Astrocyte (in vitro differentiated cells and primary cell): Measurements from ENCODE around the gene IGSF23. TPM values are rescaled to one million over a fixed set of nuclear protein-coding genes. Genes with fewer than 3 reads are reported as not detected.

Experiments
- DNase-seq: peaks from one replicate; pipeline ENCODE4 v3.0.0-alpha.2; 2010; ENCODE audit warnings: low read depth
- FAIRE-seq: peaks from 2 replicates; lab custom pipeline; 2011; peaks lifted over from hg19 to GRCh38; lab: Jason Lieb, UNC
- H2AFZ ChIP-seq: 2 replicates; pipeline ENCODE4 v1.6.0; 2012; ENCODE audit warnings: low read depth, low read length, inconsistent platforms
- H3K27ac ChIP-seq: 2 replicates; pipeline ENCODE4 v1.5.1; 2011; ENCODE audit warnings: low read depth, low read length, inconsistent platforms
- H3K27me3 ChIP-seq: 2 replicates; pipeline ENCODE4 v1.6.0; 2011; ENCODE audit warnings: low read length, inconsistent platforms; ENCODE audit not compliant: insufficient read depth
- H3K36me3 ChIP-seq: 2 replicates; pipeline ENCODE4 v1.5.1; 2011; ENCODE audit warnings: low read length, inconsistent platforms; ENCODE audit not compliant: insufficient read depth
- H3K4me1 ChIP-seq: 2 replicates; pipeline ENCODE4 v1.5.1; 2011; ENCODE audit warnings: low read length, inconsistent platforms; ENCODE audit not compliant: insufficient read depth
- H3K4me2 ChIP-seq: 2 replicates; pipeline ENCODE4 v1.6.0; 2012; ENCODE audit warnings: low read length, inconsistent platforms
- H3K4me3 ChIP-seq: 2 replicates; pipeline ENCODE4 v1.5.1; 2011; ENCODE audit warnings: low read depth, mild to moderate bottlenecking, low read length, inconsistent platforms; ENCODE audit not compliant: insufficient read depth
- H3K79me2 ChIP-seq: 2 replicates; pipeline ENCODE4 v1.6.0; 2012; ENCODE audit warnings: mild to moderate bottlenecking, low read length, inconsistent platforms; ENCODE audit not compliant: insufficient read depth
- H3K9ac ChIP-seq: 2 replicates; pipeline ENCODE4 v1.6.0; 2012; ENCODE audit warnings: mild to moderate bottlenecking, low read length, inconsistent platforms
- H3K9me3 ChIP-seq: 2 replicates; pipeline ENCODE4 v1.5.1; 2012; ENCODE audit warnings: low read depth, mild to moderate bottlenecking, low read length, inconsistent platforms; ENCODE audit not compliant: insufficient read depth
- H4K20me1 ChIP-seq: 2 replicates; pipeline ENCODE4 v1.6.0; 2012; ENCODE audit warnings: low read length, inconsistent platforms; ENCODE audit not compliant: insufficient read depth
- H3K27ac Mint-ChIP-seq: one replicate; pipeline ENCODE4 v1.8.0; 2021; ENCODE audit warnings: mild to moderate bottlenecking, mixed read lengths; ENCODE audit not compliant: unreplicated experiment
- H3K27me3 Mint-ChIP-seq: one replicate; pipeline ENCODE4 v1.8.0; 2021; ENCODE audit warnings: low read depth, mixed read lengths; ENCODE audit not compliant: unreplicated experiment
- H3K36me3 Mint-ChIP-seq: one replicate; pipeline ENCODE4 v1.8.0; 2021; ENCODE audit warnings: low read depth, mixed read lengths; ENCODE audit not compliant: unreplicated experiment
- H3K4me1 Mint-ChIP-seq: one replicate; pipeline ENCODE4 v1.8.0; 2021; ENCODE audit warnings: low read depth, mixed read lengths; ENCODE audit not compliant: unreplicated experiment
- H3K4me3 Mint-ChIP-seq: one replicate; pipeline ENCODE4 v1.8.0; 2021; ENCODE audit warnings: mild to moderate bottlenecking, moderate library complexity, mixed read lengths; ENCODE audit not compliant: unreplicated experiment
- H3K9me3 Mint-ChIP-seq: one replicate; pipeline ENCODE4 v1.8.0; 2021; ENCODE audit warnings: mild to moderate bottlenecking, mixed read lengths; ENCODE audit not compliant: unreplicated experiment
- EZH2 ChIP-seq: IDR thresholded peaks from 2 replicates; pipeline ENCODE4 v1.6.1; 2012; ENCODE audit warnings: mild to moderate bottlenecking, low read length, inconsistent platforms; ENCODE audit not compliant: insufficient read depth
- total RNA-seq: library from RNA; stranded (reverse); gene quantifications from 2 replicates; pipeline ENCODE4 v1.2.1, GENCODE V29; 2021
- TF ChIP-seq, protein P1 (sequence below): IDR thresholded peaks from 2 replicates; pipeline ENCODE4 v1.5.1; 2011; ENCODE audit warnings: low read depth, mild to moderate bottlenecking, inconsistent platforms, low read length, moderate library complexity; ENCODE audit not compliant: insufficient read depth

IGSF23 gene
- total RNA-seq, 1 donor from 2014 or later = not detected

DNA sequence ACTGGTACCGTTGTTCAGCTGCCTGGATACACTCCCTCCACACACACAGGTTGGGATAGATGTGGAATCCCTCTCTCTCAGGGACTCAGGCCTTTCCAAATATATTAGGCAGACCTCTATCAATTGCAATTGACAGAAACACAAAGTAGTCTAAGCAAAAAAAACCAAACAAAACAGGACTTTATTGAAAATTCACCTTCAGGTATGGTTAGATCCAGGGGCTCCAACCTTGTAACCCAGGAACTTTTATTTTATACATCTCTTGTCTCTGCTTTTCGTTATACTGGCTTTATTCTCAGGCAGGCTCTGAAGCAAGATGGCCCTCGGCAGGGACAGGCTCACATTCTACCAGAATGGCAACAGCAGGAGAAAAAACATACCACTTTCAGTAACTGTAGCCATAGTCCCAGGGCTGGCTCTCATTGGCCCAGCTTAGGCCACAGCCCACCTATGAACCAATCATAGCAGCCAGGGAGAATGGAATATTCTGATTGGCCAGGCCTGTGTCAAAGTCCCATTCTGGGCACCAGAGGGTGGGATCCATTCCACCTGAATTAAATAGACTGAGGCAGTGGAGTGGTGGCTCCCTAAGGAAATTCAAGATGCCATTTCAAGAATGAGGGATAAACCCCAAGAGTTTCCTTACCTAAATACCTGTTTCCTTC, 44.8 kb downstream of the IGSF23 start:
- H4K20me1 ChIP-seq = peaks cover 53% of the 10 kb centered on the region
- no peak overlapping the region for H3K4me2 ChIP-seq
- no peaks in the 10 kb centered on the region for H3K27me3 ChIP-seq
- Mint-ChIP-seq H3K4me3 (no peak overlapping the region), H3K4me1 (peaks cover 2% of the 10 kb centered on the region), H3K27me3 (no peaks in the 10 kb centered on the region), H3K27ac (no peak overlapping the region), H3K9me3 (no peaks in the 10 kb centered on the region), H3K36me3 (peaks cover 39% of the 10 kb centered on the region)
- DNase-seq (no peak), FAIRE-seq (no peak)
- H3K4me3 ChIP-seq = no peak overlapping the region
- TF ChIP-seq, protein P1, sequence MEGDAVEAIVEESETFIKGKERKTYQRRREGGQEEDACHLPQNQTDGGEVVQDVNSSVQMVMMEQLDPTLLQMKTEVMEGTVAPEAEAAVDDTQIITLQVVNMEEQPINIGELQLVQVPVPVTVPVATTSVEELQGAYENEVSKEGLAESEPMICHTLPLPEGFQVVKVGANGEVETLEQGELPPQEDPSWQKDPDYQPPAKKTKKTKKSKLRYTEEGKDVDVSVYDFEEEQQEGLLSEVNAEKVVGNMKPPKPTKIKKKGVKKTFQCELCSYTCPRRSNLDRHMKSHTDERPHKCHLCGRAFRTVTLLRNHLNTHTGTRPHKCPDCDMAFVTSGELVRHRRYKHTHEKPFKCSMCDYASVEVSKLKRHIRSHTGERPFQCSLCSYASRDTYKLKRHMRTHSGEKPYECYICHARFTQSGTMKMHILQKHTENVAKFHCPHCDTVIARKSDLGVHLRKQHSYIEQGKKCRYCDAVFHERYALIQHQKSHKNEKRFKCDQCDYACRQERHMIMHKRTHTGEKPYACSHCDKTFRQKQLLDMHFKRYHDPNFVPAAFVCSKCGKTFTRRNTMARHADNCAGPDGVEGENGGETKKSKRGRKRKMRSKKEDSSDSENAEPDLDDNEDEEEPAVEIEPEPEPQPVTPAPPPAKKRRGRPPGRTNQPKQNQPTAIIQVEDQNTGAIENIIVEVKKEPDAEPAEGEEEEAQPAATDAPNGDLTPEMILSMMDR = no peak
- TF ChIP-seq EZH2 = no peak
- H3K9me3 ChIP-seq = no peaks in the 10 kb centered on the region
- peaks cover 4% of the 10 kb centered on the region for H3K79me2 ChIP-seq
- no peak overlapping the region for H3K9ac ChIP-seq
- no peak overlapping the region for H2AFZ ChIP-seq
- H3K4me1 ChIP-seq = peaks cover 3% of the 10 kb centered on the region
- peaks cover 70% of the 10 kb centered on the region for H3K36me3 ChIP-seq
- H3K27ac ChIP-seq = no peak overlapping the region

DNA sequence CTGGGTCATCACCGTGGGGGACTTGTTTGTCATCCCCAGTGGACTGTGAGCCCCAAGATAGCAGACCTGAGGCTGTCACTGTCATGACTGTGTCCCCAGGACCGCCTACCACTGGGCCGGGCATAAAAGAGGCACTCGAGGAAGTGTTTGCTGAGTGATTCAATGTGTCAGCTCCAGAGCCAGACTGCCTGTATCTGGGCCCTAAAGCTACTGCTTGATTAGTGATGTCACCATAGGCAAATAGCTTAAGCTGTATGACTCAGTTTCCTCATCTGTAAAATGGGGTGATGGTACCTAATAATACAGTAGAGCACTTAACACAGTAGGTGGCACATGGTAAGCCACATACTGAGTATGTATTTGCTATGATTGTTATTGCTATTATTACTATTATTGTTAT, 46.7 kb downstream of the IGSF23 start:
- Mint-ChIP-seq H3K4me1 (peaks cover 2% of the 10 kb centered on the region), H3K36me3 (peaks cover 38% of the 10 kb centered on the region), H3K4me3 (no peak overlapping the region), H3K9me3 (no peaks in the 10 kb centered on the region), H3K27me3 (no peaks in the 10 kb centered on the region), H3K27ac (no peak overlapping the region)
- Histone ChIP-seq H4K20me1 (peaks cover 39% of the 10 kb centered on the region), H3K27ac (no peak overlapping the region), H3K4me3 (no peak overlapping the region), H3K79me2 (no peaks in the 10 kb centered on the region), H3K27me3 (no peaks in the 10 kb centered on the region), H3K4me2 (no peak overlapping the region), H3K36me3 (peaks cover 64% of the 10 kb centered on the region), H3K9ac (no peak overlapping the region), H2AFZ (no peak overlapping the region), H3K4me1 (peaks cover 3% of the 10 kb centered on the region), H3K9me3 (no peaks in the 10 kb centered on the region)
- DNase-seq = no peak
- no peak for TF ChIP-seq EZH2
- TF ChIP-seq, protein P1 = no peak
- no peak for FAIRE-seq

DNA sequence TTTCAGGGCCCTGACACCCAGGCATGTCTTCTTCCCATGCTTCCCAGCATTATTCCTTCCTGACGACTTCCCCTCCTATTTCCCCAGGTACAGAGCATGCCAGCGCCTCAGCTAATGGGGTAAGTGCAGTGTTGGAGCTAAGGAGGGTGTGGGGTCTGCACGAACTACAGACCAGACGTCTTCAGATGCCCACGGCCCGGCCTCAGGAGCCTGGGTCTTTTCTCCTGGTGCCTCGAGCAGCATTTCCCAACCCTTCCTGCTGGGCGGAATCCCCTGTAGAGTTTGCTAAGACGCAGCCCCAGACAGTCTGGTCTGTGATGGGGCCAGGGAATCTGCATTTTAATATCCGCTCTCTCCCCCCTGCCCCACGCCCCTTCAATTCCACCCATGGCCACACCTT, 47.8 kb downstream of the IGSF23 start:
- no peaks in the 10 kb centered on the region for H3K27me3 ChIP-seq
- H3K27ac ChIP-seq = no peak overlapping the region

More for the DNA sequence above, 47.8 kb downstream of the IGSF23 start:
- Histone ChIP-seq H3K9ac (no peak overlapping the region), H2AFZ (no peak overlapping the region), H3K79me2 (no peaks in the 10 kb centered on the region), H4K20me1 (peaks cover 29% of the 10 kb centered on the region), H3K36me3 (peaks cover 59% of the 10 kb centered on the region), H3K4me2 (no peak overlapping the region), H3K9me3 (no peaks in the 10 kb centered on the region), H3K4me1 (peaks cover 3% of the 10 kb centered on the region), H3K4me3 (no peak overlapping the region)
- no peaks in the 10 kb centered on the region for H3K27me3 Mint-ChIP-seq
- H3K27ac Mint-ChIP-seq = no peak overlapping the region
- H3K36me3 Mint-ChIP-seq = peaks cover 34% of the 10 kb centered on the region
- DNase-seq (no peak), FAIRE-seq (no peak)
- no peak overlapping the region for H3K4me3 Mint-ChIP-seq
- H3K4me1 Mint-ChIP-seq = peaks cover 2% of the 10 kb centered on the region
- H3K9me3 Mint-ChIP-seq = no peaks in the 10 kb centered on the region
- TF ChIP-seq EZH2 = no peak
- TF ChIP-seq, protein P1 = no peak
